DMS79 (cell line): ENCODE results near the gene UGGT2.
"Not testable (repeated sequence)": the region's sequence is repeated elsewhere in the genome, so short reads cannot be mapped to it uniquely, and the experiment has no call there.

Source experiments
- DNase-seq: peaks from one replicate; lab custom pipeline; 2025; lab: John Stamatoyannopoulos, UW

Gene UGGT2

DNA sequence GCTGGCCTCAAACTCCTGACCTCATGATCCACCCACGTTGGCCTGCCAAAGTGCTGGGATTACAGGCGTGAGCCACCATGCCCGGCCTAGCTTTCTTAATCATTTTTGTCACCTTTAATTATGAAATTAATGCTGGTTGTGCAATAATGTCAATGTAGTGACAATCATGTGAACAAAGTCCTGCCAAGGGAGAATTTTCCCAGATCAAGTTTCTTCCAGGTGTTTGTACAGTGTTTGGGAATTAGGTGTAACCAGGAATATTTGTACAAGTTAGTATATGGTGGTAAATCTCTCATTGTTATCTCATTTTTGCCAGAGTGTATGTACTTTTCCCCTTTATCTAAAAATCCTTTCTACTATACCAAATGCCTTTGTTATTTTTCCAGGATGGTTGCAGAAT, 171.1 kb downstream of the UGGT2 start:
- no peak for DNase-seq

- DNase-seq = no peak
Observed at GRCh38 chr13:95880331-95880730, 172.9 kb downstream of the UGGT2 start.

- no peak for DNase-seq
Observed at GRCh38 chr13:95874286-95874685, 178.9 kb downstream of the UGGT2 start.

GRCh38 chr13:95870421-95870820, 182.8 kb downstream of the UGGT2 start:
- no peak for DNase-seq

DNA sequence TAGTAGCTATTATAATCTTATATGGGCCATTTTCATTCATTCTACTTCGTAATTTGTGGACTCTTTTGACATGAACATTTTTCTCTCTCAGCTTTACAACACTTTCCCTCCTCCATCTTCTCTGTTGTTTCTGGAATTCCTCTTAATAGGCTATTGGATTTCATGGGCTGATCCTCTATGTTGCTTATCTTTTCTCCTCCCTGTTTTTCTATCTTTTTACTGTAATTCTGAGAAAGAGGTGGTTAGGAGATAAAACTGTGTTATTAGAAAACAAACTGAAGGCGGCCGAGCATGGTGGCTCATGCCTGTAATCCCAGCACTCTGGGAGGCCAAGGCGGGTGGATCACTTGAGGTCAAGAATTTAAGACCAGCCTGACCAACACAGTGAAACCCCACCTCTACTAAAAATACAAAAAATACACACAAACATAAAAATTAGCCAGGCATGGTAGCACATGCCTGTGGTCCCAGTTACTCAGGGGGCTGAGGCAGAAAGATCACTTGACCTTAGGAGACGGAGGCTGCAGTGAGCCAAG, 188.1 kb downstream of the UGGT2 start:
- DNase-seq = no peak

DNA sequence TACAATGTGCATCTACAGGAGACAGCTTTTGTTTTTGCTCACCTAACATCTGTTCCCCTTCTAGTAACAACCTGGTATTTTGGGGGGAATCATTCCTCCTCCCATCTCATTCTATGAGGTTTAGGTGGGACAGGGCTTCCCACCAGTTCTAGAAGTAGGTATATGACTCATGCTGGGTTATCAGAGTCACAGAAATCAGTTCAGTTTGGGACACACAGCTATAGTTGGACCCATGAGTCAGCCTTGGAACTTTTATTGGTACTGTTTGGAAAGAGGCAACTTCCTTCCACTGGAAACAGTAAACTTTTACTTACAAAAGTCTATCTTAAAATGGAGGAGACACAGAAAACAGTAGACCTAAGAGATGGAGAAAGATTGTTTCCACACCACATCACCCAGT, 190.8 kb downstream of the UGGT2 start:
- DNase-seq = no peak

GRCh38 chr13:95861296-95861695, 191.9 kb downstream of the UGGT2 start:
- no peak for DNase-seq

DNA sequence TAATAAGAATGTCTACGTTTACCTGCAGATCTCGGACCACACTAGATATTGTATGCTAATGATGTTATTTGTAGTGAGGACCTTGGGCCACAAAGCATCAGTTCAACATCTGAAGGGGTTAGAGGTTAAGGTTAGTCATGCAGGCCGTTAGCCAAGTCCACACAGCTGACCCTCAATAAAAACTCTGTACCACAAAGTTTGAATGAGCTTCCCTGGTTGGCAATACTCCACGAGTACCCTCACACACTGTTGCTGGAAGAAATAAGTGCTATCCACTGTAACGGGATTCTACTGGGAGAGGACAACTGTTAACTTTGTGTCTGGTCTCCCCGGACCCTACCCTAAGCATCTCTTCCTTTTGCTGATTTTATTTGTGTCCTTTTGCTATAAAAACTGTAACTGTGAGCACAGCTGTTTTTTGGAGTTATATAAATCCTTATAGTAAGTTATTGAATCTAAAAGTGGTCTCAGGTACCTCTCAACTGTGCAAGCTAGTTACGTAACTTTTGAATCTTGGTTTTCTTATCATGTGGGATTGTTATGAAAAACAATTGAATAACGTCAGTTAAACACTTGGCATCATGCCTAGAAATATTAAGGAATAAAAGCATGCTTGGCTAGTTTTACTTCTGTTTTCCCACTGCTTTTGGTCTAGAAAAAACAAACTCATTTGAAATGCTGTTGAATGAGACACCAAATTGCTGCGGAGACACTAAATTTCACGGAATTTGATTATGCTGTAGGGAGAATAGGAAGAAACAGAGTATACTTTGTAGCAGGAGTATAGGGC, 194.7 kb downstream of the UGGT2 start:
- DNase-seq = peak; percentile 9

GRCh38 chr13:95845656-95846055, 207.5 kb downstream of the UGGT2 start:
- DNase-seq = not testable (repeated sequence)

- DNase-seq = no peak
Observed at GRCh38 chr13:95842898-95843297, 210.3 kb downstream of the UGGT2 start.

- DNase-seq = no peak
Observed at GRCh38 chr13:95841894-95842293, 211.3 kb downstream of the UGGT2 start.

- peak; percentile 28 for DNase-seq
Observed at GRCh38 chr13:95834134-95834765, 219.0 kb downstream of the UGGT2 start.

- DNase-seq = no peak
Observed at GRCh38 chr13:95833719-95834118, 219.5 kb downstream of the UGGT2 start.

DNA sequence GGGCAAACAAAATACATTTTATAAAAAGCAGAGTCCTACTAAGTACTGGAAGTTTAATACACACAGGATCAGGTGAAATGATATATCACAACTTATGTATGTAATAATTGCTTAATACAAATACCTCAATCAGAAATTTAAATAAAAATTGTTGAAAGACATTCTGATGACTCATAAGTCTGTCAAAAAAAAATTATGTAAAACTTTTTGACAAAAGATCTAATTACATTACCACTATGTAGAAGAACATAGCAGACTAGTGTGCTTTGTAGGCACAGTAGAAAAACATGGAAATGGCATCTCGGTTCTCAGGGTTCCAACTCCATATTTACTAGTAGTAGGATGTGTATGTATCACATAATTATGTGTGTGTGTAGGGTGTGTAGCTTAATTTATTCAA, 220.1 kb downstream of the UGGT2 start:
- DNase-seq = no peak

GRCh38 chr13:95822303-95822702, 230.9 kb downstream of the UGGT2 start:
- DNase-seq = no peak

DNA sequence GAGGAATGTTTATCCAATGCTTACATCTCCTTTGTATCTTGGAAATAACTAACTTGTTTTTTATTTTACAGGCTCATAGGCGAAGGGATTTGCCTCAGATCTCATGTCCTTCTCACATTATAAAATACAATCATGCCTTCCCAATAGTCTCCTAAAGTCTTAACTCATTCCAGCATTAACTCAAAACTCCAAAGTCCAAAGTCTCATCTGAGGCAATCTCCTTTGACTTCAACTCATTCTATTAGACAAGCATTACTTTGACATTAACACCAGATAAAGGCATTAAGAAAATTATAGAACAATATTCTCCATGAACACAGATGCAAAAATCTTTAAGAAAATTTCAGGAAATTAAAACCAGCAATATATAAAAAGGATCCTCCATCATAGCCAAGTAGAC, 238.7 kb downstream of the UGGT2 start:
- DNase-seq = no peak

- DNase-seq = no peak
Observed at GRCh38 chr13:95813139-95813538, 240.1 kb downstream of the UGGT2 start.

DNA sequence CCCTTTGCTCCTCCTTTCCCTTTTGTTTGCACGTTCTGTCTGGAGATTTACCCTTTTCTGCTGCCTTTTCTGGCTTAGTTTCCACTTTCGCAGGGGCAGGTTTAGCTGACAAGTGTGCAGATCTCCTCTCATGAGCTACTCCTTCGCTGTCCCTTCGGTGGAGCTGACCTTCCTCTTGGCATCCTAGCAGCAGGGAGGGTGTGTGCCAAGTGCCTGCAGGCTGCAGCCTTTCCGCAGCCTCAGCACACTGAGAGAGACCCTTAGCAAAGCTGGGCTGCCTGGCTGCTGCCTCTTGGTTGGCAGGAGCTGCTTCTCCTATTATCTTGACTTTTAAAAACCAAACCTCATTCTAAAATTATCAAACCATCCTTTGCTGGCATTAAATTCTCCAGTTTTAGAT, 243.8 kb downstream of the UGGT2 start:
- DNase-seq = no peak

GRCh38 chr13:95805921-95806320, 247.3 kb downstream of the UGGT2 start:
- no peak for DNase-seq

DNA sequence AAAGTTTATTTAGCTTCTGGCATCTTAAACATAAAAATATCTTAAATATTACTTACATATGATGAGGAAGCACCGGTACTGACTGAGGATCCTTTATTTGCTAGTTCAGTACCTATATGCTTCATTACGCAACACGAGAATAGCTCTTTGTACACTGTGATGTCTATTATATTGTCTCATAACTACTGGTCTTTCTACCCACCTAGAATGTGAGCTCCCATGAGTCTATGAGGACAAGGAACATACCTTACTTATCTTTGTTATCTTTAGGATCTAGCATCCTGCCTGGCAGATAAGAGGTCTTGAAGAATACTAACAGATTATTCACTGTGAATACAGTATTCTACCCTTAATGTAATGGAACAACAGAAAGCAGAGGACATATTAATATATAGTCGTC, 251.4 kb downstream of the UGGT2 start:
- DNase-seq = no peak

GRCh38 chr13:95800436-95800835, 252.8 kb downstream of the UGGT2 start:
- no peak for DNase-seq

DNA sequence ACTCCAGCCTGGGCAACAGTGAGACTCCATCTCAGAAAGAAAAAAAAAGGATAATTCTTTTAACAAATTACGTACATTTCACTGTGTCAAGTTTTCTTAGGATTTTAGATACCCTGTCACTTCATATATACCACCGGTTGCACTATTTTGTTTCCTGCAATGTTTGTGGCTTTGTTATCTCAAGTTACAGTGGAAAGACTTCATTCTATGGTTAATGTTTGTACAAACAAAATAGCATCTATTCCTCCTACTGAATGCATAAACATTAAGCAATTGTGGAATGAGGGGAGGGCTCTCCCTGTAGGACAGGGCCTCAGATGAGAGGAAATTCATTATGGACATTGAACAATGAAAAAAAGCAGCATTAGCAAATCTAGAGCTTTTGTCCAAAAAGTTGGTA, 256.2 kb downstream of the UGGT2 start:
- no peak for DNase-seq

DNA sequence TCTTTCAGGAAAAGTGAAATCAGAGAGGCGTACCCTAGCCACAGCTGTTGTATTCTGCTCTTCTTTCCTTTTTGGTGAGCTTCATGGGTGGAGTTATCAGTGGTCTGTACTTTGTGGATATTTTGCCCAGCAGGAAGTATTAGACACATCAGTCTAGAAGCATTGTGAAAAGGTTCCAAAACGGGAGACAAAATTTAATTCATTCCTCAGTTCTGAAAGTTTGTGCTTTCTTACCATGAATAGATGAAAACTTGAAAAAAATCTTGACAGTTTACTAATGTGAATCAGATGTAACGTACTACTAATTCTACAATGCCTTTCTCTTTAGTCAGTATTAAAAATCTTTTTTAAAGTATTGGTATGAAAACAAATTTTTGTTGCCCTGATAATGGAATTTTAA, 259.4 kb downstream of the UGGT2 start:
- DNase-seq = no peak
